HG03060 (cell line): Measurements from ENCODE around the gene COL28A1.
"Not testable (repeated sequence)": the region's sequence is repeated elsewhere in the genome, so short reads cannot be mapped to it uniquely, and the experiment has no call there.

Experiments used
- ATAC-seq: cut with Tn5 transposase; IDR thresholded peaks from one replicate; pipeline ENCODE4 v1.9.1; 2021; ENCODE audit warnings: low read depth, moderate number of reproducible peaks; ENCODE audit not compliant: unreplicated experiment

The COL28A1 gene

DNA sequence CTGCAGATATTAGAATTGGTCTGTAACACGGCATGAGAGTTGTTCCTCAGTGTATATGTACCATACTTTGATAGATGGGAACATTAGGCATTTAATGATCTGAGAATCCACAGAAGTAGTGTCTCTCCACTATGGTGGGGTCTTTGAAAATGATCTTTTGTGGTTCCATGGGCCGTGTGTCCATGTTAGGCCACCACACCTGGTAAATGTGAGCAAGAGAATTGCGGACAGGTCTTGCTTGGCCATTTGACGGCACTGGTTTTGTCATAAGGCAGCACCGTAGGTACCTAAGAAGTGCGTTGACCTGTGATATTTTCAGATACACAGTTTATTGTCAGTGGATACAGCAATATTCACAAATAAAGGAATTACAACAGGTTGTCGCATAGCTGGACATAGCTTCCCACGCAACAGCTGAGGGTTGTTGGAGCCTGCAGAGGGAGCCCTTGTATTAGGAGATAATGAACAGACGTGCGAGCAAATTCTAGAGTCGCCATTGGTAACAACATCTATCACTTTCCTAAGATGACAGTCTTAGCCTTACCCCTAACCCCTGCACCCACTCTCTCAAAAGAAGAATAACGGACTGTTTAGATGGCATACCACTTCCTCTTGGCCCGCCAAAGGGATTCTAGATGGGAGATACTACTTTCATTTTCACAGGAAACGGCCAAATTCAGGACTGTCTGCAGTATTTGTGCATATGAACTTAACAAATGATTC is 111.4 kb downstream of the COL28A1 start:
- peak; percentile 78 for ATAC-seq

DNA sequence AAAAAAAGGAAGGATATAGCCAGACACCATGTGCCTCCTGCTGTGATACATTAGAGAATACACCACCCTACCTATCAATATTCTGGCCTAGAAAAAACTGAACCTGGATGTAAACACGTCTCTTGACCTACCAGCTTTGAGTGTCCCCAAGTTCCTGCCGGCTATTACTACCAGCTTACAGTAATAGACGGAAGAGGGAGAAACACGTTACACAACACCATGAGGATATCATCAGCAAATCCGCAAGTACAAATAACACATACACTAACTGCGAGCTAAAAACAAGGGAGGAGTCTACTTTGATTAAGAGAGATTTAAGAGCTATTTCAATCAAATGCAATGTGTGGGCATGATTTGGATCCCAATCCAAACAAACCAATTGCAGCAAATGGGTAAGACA is 113.0 kb downstream of the COL28A1 start:
- ATAC-seq, result no peak

DNA sequence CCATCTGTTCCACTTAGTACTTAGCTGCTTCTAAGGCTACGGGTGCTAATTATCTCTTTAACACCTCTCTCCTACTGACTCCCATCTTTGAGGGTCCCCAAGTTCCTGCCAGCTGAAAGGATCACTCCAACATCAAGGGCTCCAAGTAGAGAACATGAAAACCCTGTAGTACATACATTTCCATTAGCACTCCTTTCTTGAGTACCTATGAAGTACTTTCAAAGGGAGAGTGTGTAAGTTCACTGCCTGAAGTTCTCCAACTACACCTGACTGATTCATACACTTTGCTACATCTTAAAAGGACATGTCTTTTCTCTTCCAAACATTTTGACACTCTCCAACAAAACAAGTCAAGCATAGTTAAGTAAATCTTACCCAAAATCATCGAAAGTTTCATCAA is 113.8 kb downstream of the COL28A1 start:
- ATAC-seq, result no peak

DNA sequence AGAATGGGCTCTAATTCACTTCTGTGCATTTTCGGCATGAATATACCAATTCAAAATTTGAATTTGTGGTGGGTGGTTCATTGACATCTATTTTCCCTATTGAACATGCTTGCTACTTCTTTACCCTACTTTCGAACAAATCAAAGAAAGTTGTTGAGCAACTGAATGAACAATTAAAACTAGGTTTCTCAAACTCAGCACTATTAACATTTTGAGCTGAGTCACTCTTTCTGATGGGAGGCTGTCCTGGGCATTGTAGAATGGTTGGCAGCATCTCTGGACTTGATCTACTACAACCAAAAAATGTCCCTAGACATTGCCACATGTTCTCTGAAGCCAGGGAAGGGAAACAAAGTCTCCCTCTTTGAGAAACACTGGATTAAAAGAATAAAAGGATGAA is 116.7 kb downstream of the COL28A1 start:
- no peak for ATAC-seq

DNA sequence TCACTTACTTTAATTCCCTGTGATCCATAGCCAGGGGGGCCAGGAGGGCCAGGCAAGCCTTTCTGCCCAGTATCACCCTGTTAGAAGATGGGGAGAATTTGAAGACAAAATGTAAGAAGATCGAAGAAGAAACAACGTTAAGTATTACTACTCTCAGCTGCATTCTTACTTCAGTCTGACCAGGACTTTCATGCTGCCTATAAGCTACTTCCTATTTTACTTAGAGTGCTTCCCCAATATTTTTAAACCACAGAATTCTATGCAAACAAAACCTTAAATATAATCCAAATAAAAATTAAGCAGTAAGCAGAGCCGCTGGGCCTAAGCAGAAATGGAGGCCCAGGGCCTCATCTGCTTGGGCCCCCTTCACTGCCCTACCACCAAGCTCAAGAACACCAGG is 117.8 kb downstream of the COL28A1 start:
- no peak for ATAC-seq

DNA sequence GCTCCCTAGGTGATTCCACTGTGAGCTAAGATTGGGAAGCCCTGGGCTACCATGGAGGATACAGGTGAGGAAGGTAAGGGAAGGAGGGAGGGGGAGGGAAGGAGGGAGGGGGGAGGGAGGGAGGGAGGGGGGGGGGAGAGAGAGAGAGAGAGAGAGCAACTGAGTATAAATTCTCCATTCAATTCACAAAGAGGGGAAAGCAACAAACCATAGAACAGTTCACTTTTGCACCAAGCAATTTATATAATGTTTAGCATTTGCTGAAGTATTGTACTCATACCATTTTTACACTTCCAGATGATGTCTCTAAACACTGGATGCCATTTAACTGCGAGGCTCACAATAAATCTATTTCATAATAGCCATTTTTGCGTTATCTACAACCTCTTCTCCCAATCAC is 118.3 kb downstream of the COL28A1 start:
- no peak for ATAC-seq

DNA sequence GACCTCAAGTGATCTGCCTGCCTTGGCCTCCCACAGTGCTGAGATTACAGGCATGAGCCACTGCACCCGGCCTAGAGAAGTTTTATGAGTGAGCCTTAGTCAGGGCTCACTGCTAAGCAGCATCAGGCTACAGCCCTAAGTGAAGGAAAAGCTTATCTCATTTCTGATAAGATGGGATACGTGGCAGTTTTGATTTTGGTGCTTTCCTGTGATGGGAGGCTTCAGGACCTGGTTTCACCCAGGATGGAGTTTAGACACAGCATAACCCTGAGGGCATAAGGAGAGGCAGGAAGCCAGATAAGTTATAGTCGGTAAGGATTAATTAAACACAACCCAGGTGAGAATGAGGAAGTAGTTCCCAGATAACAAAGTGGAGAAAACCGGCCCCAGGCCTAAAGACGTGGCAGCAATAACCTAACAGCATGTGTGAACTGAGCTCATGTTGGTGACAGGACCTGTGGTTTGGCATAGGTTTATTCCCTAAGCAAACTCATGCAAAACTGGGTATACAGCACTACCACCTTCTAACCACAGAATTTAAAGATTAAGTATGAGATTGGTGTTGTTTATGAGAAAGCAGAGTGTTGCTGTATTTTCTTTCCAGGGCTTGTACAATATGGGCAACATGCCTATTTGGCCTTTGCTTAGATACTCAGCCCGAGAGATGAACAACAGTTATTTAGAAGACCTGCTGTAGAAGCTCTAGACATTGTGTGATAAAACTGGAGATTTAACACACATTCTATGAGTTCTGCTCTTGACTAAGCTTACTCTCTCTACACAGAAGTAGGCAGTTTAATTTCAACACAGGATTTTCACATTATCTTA is 119.4 kb downstream of the COL28A1 start:
- ATAC-seq, result no peak

DNA sequence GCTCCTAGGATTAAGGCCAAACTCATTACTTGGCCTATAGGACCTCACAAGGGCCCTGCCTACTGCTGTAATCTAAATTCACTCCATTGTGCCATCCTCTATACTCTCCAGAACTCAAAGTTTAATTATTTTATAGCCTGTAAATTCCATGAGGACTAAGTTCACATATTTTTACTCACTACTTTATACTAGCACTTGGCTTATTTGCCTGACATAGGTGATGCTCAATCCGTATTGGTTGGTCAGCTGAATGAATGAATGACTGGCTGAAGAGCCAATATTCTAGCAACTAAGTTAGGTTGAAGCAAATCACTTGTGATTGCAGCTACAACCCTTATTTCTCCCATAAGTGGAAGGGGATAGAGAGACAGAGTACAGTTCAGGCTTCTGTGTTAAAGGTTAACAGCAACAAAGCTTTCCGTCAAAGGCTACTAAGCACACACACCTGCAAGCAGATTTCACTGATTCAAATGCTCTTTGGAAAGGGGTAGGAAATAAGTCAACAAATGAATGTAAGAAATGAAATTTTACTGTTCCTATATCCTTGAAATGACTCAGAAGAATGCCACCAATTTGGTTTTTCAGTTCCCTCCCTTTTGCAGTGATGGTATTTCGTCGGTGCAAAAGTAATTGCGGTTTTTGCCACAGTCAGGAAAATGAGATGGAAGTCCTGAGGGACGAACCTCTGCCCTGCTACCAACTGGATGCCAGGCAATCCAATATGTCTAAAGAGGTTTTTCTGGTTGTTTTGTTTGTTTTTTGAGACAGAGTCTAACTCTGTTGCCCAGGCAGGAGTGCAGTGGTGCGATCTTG is 120.7 kb downstream of the COL28A1 start:
- no peak for ATAC-seq

DNA sequence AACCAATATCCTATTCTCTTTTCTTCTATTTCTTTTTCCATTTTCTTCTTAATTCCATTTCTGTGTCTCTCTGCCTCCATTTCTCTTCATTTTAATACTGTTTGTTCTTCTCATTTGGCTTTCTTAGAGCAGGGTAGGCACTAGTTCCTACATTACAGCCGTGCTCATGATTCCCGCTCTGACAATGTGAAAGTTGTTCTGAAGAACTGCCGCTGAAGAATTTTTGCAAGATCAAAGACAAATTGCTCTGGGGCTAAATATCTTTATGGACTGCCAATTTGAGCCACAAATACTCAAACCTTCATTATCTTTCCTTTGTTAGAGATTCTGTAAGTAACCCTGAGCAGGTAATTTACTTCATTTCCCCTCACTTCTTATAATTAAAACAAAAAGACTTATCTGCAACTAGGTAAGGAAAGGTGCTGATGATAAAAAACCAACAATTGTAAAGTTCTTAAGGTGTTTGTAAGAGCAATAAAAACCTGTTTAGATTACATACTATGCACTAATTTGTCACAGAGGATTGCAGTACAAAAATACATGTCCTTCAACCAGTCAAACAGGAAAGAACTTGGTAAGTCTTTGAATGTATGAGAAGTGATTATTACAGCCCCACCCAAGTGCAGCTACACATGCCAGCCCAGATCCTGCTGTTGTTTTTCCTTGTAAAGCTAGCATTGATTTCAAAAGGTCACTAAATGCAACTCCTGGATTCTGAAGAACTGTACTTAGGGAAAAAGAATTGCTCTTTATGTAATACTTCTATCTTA is 127.5 kb downstream of the COL28A1 start:
- ATAC-seq, result no peak

DNA sequence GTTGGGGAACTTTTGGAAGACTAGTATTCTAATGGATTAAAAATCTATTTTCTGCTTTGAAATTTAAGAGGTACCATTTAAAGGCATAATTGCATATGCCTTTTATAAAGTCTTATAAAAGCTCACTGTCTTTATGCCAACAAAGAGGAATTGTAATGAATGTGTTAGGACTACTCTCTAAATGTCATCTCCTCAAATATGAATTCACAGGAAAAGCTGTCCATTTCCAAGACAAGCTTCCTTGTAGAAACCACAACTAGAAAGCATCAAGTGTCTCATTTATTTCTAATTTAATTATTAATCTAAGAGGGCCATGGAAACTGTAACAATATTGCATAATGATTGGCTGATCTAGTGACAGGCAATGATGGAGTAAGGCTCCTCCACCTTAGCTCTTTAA is 130.2 kb downstream of the COL28A1 start:
- ATAC-seq, result no peak

DNA sequence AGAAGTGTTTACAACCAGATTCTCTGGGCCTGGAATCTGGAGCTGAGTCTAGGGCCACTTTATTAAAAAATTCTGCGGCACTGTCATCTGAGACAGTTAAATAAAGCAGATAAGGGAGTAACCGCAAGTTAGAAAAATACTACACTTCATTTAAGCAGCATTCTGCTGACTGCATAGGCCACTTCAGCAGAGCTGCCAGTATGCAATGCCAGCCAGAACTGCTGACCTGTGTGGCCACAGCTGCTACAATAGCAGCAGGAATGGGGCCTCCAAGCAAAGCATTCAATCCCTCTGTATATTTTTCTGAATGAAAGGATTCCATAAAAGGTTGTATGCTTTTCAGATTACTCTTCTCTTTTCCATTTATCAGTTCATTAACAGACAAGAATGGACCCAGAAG is 136.0 kb downstream of the COL28A1 start:
- ATAC-seq, result no peak

DNA sequence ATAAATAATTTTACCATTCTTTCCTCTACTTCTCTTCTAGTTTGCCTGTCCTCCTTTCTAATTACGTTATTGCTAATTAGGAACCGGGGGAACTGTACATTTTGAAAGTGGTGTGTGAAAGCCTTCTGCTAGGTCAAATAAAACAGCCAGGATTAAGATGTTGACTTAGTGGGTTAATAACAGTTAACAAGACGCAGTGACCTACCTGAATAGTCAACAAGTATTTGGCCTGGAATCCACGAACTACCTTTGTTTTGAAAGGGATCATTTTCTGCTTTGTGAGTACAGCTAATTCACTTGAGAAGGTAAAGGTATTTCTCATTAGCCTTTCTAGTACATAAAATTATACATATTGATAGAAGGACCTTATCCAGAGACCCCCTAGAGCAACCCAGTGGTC is 139.9 kb downstream of the COL28A1 start:
- no peak for ATAC-seq

DNA sequence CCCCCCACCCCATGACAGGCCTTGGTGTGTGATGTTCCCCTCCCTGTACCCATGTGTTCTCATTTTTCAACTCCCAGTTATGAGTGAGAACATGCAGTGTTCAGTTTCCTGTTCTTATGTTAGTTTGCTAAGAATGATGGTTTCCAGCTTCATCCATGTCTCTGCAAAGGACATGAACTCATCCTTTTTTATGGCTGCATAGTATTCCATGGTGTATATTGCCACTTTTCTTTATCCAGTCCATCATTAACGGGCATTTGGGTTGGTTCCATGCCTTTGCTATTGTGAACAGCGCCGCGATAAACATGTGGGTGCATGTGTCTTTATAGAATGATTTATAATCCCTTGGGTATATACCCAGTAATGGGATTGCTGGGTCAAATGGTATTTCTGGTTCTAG is 147.5 kb downstream of the COL28A1 start:
- not testable (repeated sequence) for ATAC-seq

DNA sequence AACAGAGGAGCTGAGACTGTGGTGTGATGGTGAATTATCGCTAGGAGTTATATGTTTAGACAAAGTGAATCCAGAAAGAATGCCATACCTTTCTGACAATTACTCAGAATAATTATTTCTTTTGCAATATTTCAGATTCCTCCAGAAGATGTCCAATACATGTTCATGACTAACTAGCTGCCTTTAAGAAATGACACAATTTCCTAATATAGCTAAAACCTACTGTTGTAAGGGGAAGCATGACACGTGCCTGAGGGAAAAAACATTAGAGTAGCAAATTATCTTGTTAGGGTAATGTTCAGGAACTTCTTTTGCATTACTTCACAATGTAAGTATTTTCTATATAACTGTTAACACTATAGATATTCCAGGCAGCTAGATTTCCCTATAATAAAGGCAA is 150.3 kb downstream of the COL28A1 start:
- no peak for ATAC-seq

DNA sequence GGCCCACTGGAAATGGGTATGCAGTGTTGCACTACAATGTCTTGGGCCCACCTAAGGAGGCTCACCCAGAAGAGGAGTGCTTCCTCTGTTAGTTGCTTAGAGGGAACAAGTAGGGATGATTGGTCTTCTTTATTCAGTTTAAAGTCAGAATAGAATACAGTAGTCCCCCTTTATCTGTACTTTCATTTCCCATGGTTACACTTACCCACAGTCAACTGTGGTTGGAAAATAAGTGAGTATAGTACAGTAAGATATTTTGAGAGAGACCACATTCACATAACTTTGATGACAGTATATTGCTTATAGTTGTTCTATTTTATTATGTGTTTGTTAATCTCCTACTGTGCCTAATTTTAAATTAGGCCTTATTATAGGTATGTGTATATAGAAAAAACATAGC is 151.4 kb downstream of the COL28A1 start:
- ATAC-seq, result no peak

DNA sequence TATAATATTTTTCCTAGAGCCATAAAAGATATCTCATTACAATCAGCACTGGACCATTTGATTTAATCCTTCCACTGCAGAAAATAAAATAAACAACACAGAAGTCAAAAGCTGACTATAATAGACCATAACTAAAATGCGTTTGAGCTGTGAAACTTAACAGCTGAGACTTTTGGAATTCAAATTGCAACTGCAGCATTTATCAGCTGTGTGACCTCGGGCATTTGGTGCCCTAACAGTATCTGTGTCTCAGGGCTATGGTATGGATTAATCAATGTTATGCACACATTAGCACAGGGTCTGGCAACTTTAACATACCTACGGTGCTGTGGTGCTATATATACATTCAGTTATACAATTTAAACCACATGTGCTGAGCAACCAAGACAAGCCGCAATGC is 160.1 kb downstream of the COL28A1 start:
- no peak for ATAC-seq

DNA sequence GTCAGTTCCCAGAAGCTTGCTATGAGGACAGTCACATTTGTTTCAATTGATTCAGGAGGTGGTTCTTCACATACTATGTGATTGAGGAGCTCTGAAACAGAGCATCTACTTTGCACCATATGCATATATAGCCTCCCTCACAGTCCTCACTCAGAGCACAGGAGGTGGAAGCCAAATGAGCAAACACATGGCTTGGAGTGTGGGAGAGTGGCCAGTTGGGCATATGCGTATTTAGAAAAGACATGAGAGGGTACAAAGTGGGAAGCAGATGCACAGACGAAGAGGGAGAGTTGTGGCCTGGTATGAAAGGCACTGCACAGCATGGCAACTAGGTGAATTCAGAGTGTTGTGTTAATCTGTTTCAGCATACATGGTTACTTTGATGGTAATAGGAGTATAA is 165.6 kb downstream of the COL28A1 start:
- no peak for ATAC-seq

DNA sequence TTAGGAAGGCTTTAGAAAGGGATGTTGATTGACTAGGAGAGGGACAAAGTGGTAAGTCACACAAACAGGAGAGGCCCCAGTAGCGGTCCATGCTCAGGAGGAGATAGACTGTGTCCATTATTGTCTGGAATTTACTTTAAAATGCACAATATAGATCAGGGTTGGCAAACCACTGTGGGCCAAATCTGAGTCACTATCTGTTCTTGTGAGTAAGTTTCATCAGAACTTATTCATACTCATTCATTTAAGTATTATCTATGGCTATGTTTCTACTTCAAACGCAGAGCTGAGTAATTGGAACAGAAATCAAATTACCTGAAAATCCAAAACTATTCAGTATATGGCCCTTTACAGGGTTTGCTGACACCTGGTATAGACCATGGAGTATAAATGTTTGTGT is 166.5 kb downstream of the COL28A1 start:
- ATAC-seq, result no peak

DNA sequence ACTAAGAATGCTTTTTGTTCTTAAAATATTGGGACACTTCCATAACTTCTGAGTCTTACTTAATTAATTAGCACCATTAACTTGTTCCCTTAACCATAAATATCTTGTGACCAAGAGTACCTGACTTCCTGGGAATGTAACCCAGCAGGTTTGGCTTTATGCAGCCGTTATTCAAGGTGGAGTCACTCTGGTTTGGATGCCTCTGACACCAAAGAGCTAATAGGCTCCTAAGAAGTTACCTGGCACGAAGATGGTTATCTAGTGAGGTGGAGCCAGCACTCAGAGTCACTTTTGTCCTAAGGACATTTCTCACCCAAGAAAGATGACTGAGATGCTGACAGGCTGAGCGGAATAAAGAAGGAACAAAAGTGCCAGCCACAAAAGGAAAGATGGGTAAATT is 181.0 kb downstream of the COL28A1 start:
- no peak for ATAC-seq

DNA sequence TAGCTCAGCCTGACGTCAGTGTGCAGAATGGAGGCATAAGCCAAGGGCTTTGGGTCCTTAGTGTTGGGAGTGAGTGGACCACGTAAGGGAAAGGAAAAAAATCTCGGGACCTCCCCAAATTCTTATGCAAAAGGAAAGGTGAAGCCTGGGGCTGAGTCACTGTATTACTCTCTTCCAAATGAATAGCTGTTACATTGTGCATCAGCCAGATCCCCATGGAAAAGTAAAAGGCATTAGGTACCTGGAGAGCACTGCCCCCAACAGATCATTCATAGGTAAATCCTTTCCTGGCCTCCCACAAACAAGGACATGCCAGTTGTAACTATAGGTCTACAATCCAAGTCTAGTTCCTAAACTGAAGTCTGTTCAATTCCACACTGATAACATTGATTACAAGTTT is 182.8 kb downstream of the COL28A1 start:
- no peak for ATAC-seq

DNA sequence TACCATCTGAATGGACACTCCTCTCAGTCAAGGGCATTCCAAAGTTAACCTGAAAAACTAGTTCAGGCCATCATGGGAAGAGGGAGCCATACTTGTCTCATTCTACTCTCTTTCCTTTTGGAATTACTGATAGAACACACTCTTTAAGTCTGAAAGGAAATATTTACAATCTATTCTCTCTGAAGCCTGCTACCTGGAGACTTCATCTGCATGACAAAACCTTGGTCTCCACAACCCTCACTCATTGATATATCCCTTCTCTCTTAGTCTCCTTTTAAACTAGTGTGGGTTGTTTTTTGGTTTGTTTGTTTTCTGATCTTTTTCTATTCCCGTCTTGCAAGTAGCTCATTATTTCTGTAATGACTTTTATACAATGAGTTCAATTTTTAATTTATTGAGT is 183.8 kb downstream of the COL28A1 start:
- ATAC-seq, result no peak
